Breast epithelium (tissue), 3 donors: ENCODE measurements around the gene CLDN9.

Experiments used
- POLR2A ChIP-seq: fragments of 450-650 bp; IDR thresholded peaks from one replicate; pipeline ENCODE4 v1.6.1; 2016; ENCODE audit warnings: antibody characterized with exemption, mild to moderate bottlenecking, moderate library complexity
- TF ChIP-seq, protein P1 (sequence below), 3 donors: fragments of 450-650 bp; IDR thresholded peaks; one replicate each; pipeline ENCODE4 v1.5.1; 2016 to 2017; ENCODE audit warnings: antibody characterized with exemption in 3 of 3, mild to moderate bottlenecking in 3 of 3, moderate library complexity in 3 of 3

DNA sequence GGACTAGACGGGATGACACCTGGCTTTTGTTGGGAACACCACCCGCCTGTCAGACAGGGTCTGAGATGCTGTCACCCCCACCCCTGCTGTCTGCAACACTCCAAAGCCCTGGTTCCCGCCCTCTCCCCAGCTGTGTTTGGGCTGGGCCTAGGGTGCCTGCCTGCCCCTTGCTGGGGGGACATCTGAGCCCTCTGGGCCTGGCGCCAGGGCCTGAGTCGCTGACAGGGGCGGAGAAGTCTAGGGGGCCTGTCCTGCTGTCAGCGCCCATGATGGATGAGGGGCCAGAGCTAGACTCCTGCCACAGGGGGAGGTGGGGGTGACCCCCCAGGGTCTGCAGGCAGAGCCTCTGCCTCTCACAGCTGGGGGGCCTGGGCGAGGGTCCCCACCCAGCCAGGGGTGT is 24.9 kb upstream of the CLDN9 start:
- no peak for TF ChIP-seq POLR2A
- TF ChIP-seq, protein P1, sequence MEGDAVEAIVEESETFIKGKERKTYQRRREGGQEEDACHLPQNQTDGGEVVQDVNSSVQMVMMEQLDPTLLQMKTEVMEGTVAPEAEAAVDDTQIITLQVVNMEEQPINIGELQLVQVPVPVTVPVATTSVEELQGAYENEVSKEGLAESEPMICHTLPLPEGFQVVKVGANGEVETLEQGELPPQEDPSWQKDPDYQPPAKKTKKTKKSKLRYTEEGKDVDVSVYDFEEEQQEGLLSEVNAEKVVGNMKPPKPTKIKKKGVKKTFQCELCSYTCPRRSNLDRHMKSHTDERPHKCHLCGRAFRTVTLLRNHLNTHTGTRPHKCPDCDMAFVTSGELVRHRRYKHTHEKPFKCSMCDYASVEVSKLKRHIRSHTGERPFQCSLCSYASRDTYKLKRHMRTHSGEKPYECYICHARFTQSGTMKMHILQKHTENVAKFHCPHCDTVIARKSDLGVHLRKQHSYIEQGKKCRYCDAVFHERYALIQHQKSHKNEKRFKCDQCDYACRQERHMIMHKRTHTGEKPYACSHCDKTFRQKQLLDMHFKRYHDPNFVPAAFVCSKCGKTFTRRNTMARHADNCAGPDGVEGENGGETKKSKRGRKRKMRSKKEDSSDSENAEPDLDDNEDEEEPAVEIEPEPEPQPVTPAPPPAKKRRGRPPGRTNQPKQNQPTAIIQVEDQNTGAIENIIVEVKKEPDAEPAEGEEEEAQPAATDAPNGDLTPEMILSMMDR (IDR thresholded peaks at IDR 0.05) = no peak
